Peyer's patch (tissue), 4 donors: ENCODE data around the gene GOLGA6L9.
"Not testable (repeated sequence)": the region's sequence is repeated elsewhere in the genome, so short reads cannot be mapped to it uniquely, and the experiment has no call there.

Experiments used
- CTCF ChIP-seq, 6 experiments: fragments of 450-650 bp in 4 of 6; fragments of 200-600 bp in 2 of 6; sonication (generic) in 1 of 6; IDR thresholded peaks; one replicate each; pipeline ENCODE4 v1.5.1; 2017 to 2019; ENCODE audit warnings: antibody characterized with exemption in 6 of 6, mild to moderate bottlenecking in 3 of 6, moderate library complexity in 1 of 6
- POLR2A ChIP-seq, 2 donors: fragments of 450-650 bp; IDR thresholded peaks; one replicate each; pipeline ENCODE4 v1.5.1; 2017; ENCODE audit warnings: antibody characterized with exemption in 2 of 2, mild to moderate bottlenecking in 2 of 2, moderate library complexity in 2 of 2

- TF ChIP-seq CTCF, POLR2A (IDR thresholded peaks at IDR 0.05): not testable (repeated sequence)
These were observed 47.2 kb downstream of the GOLGA6L9 start for GRCh38 chr15:82476697-82477342.
